Vagina (tissue), 2 donors: Measurements from ENCODE around the gene TRAPPC14.

Source experiments
- CTCF ChIP-seq, 3 experiments: fragments of 450-650 bp in 2 of 3; fragments of 200-600 bp in 1 of 3; sonication (generic) in 1 of 3; IDR thresholded peaks; one replicate each; pipeline ENCODE4 v1.5.1; 2017 to 2019; ENCODE audit warnings: antibody characterized with exemption in 3 of 3, mild to moderate bottlenecking in 2 of 3, moderate library complexity in 2 of 3
- POLR2AphosphoS5 ChIP-seq, 2 donors: sonication (generic); formaldehyde crosslinking; IDR thresholded peaks; one replicate each; pipeline ENCODE4 v1.9.0; 2017; ENCODE audit warnings: antibody characterized with exemption in 2 of 2, mild to moderate bottlenecking in 2 of 2, low read depth in 1 of 2; ENCODE audit not compliant: insufficient read depth in 1 of 2

GRCh38 chr7:100148225-100148558 lies 10.3 kb downstream of the TRAPPC14 start:
- TF ChIP-seq CTCF (IDR thresholded peaks at IDR 0.05) (no peak), POLR2AphosphoS5 (IDR thresholded peaks at IDR 0.05; ENCODE audit: insufficient read depth in 1 of 2, low read depth in 1 of 2) (no peak)
